A172 (cell line): ENCODE data around the gene ITPR3. TPM values are rescaled to one million over a fixed set of nuclear protein-coding genes. Genes with fewer than 3 reads are reported as not detected.
A peak's percentile ranks its signal among the peaks of the same experiment; 100 is the strongest.

Source experiments
- DNase-seq: peaks from one replicate; pipeline ENCODE4 v3.0.0-alpha.2; 2015; ENCODE audit warnings: low spot score
- total RNA-seq: library from RNA; depleted of rRNA; stranded (reverse); fragments of >200 nt; shearing (Covaris generic); gene quantifications from 2 replicates; pipeline ENCODE4 v1.2.3, GENCODE V29; 2014

ITPR3 gene
- total RNA-seq, 1 experiment from 2014 or later, result 59.8 TPM

GRCh38 chr6:33668914-33669313, 47.8 kb downstream of the ITPR3 start:
- peak; percentile 93 for DNase-seq

GRCh38 chr6:33670086-33670660, 49.1 kb downstream of the ITPR3 start:
- no peak for DNase-seq

GRCh38 chr6:33670971-33671743, 50.0 kb downstream of the ITPR3 start:
- peak; percentile 48 for DNase-seq

GRCh38 chr6:33671744-33672072, 50.6 kb downstream of the ITPR3 start:
- no peak for DNase-seq

GRCh38 chr6:33672808-33673207, 51.7 kb downstream of the ITPR3 start:
- peak; percentile 97 for DNase-seq

GRCh38 chr6:33673851-33674250, 52.7 kb downstream of the ITPR3 start:
- DNase-seq, result no peak

GRCh38 chr6:33675968-33676367, 54.8 kb downstream of the ITPR3 start:
- no peak for DNase-seq

GRCh38 chr6:33676416-33677142, 55.5 kb downstream of the ITPR3 start:
- DNase-seq, result no peak

GRCh38 chr6:33677143-33677660, 56.1 kb downstream of the ITPR3 start:
- DNase-seq, result no peak

GRCh38 chr6:33677689-33678088, 56.6 kb downstream of the ITPR3 start:
- no peak for DNase-seq

- DNase-seq, result no peak
Measured at GRCh38 chr6:33678233-33678931, 57.3 kb downstream of the ITPR3 start.

- DNase-seq, result no peak
Measured at GRCh38 chr6:33678932-33679490, 57.9 kb downstream of the ITPR3 start.

- DNase-seq, result no peak
Measured at GRCh38 chr6:33679761-33680160, 58.6 kb downstream of the ITPR3 start.

- no peak for DNase-seq
Measured at GRCh38 chr6:33682341-33682740, 61.2 kb downstream of the ITPR3 start.

- DNase-seq, result peak; percentile 83
Measured at GRCh38 chr6:33683051-33683571, 62.0 kb downstream of the ITPR3 start.

- no peak for DNase-seq
Measured at GRCh38 chr6:33683576-33684427, 62.7 kb downstream of the ITPR3 start.

- no peak for DNase-seq
Measured at GRCh38 chr6:33684428-33684896, 63.3 kb downstream of the ITPR3 start.

GRCh38 chr6:33684983-33685382, 63.9 kb downstream of the ITPR3 start:
- no peak for DNase-seq

GRCh38 chr6:33685411-33686224, 64.5 kb downstream of the ITPR3 start:
- no peak for DNase-seq
